ENCODE data around the gene PHF14.
A peak's percentile ranks its signal among the peaks of the same experiment; 100 is the strongest.
"Not testable (repeated sequence)": the region's sequence is repeated elsewhere in the genome, so short reads cannot be mapped to it uniquely, and the experiment has no call there.

PHF14 gene

GRCh38 chr7:10934292-10934691 is 39.4 kb upstream of the PHF14 start:
- in situ Hi-C loops (cut with HindIII; ENCODE audit: low pct_ligation_motif_present, low sequenced_read_pairs) = no loop called here

GRCh38 chr7:10939237-10939910 is 34.3 kb upstream of the PHF14 start:
- in situ Hi-C loops (cut with HindIII; ENCODE audit: low pct_ligation_motif_present, low sequenced_read_pairs) = no loop called here
- no peak for TF ChIP-seq CTCF (IDR thresholded peaks at IDR 0.05; ENCODE audit: low read depth, low read length, missing control alignments)
- H3K4me3 ChIP-seq (ENCODE audit: low read depth, low read length) = peak overlapping the region; percentile 97
- H3K27me3 ChIP-seq (replicated peaks) = no peaks in the 10 kb centered on the region
- peak overlapping the region; percentile 99 for H3K27ac ChIP-seq
- no peak for DNase-seq
- peaks cover 3% of the 10 kb centered on the region for H3K36me3 ChIP-seq (replicated peaks)

More at GRCh38 chr7:10934292-10934691, 39.4 kb upstream of the PHF14 start:
- H3K4me3 ChIP-seq (ENCODE audit: low read depth, low read length) = no peak overlapping the region
- H3K27me3 ChIP-seq (replicated peaks) = no peaks in the 10 kb centered on the region
- H3K27ac ChIP-seq = no peak overlapping the region
- no peak for DNase-seq
- peaks cover 10% of the 10 kb centered on the region for H3K36me3 ChIP-seq (replicated peaks)
- no peak for TF ChIP-seq CTCF (IDR thresholded peaks at IDR 0.05; ENCODE audit: low read depth, low read length, missing control alignments)

DNA sequence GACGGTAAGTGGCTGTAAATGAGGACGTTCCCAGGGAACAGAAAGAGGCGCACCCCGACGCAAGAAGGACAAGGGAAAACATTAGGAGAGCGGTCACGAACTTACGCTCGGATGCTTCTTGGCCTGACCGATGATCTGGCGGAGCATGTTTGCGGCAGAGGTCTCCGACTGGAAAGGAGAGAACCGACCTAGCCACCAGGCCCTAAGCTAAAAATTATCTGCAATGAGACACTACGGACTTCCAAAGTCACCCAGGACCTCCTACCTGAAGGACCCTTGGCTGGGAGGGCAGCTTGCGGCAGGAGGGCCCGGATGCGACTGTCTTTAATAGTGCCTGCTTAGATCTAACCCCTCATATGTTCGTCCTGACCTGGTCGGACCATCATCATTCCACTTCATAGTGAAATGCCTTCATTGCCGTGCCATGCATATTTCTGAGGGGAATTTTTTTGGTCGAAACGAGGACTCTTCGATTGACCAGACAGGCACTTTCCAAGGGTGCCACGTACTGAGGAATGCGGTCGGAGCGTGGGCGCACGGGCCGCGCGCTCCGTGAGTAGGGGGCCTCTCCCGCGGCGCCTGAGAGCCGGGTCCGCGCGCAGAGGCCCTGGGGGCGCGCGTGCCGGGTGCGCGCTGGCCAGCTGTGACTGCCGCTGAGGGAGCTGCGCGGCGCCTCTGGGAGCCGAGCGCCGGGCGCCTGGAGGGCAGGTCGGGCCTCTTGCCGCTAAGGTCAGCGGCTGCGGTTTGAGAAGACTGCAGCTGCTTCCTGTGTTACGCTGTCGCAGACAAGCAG is 33.6 kb upstream of the PHF14 start:
- peak overlapping the region; percentile 97 for H3K4me3 ChIP-seq (ENCODE audit: low read depth, low read length)
- in situ Hi-C loops (cut with HindIII; ENCODE audit: low pct_ligation_motif_present, low sequenced_read_pairs) = no loop called here
- no peaks in the 10 kb centered on the region for H3K27me3 ChIP-seq (replicated peaks)
- no peak for TF ChIP-seq CTCF (IDR thresholded peaks at IDR 0.05; ENCODE audit: low read depth, low read length, missing control alignments)
- DNase-seq = peak; percentile 86
- H3K27ac ChIP-seq = peak overlapping the region; percentile 99
- peaks cover 3% of the 10 kb centered on the region for H3K36me3 ChIP-seq (replicated peaks)

DNA sequence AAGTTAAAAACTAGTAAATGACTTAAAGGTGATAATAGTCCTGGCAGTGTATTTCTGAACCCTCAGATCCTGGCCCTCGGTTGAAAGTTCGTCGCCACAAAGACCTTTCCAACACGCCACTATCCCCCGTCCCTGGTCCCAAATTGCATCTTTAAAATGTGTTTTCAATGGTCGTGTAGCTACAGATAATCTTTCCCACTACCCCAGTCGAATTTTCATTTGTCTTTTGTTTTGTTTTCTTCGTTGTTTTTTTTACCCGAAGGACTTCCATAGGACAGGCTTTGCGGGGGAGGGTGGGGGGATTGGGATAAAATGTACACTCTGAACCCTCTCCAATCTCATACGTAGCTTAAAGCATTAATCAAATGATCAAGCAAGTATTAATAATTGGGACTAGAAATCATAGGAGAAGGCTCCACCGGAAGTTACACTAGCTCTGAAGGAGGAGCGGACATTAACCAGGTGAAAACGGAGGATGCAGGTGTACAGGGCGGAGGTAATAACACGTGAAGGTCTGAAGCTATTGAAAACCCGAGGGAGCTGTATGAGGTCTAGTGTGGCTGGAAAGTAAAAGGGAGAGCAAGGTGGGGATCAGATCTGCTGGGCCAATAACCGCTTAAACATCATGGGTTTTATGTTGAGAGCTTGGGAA is 32.8 kb upstream of the PHF14 start:
- Histone ChIP-seq H3K4me3 (ENCODE audit: low read depth, low read length) (peak overlapping the region; percentile 97), H3K36me3 (replicated peaks) (no peaks in the 10 kb centered on the region), H3K27me3 (replicated peaks) (no peaks in the 10 kb centered on the region), H3K27ac (peak overlapping the region; percentile 99)
- in situ Hi-C loops (cut with HindIII; ENCODE audit: low pct_ligation_motif_present, low sequenced_read_pairs) = no loop called here
- no peak for DNase-seq
- no peak for TF ChIP-seq CTCF (IDR thresholded peaks at IDR 0.05; ENCODE audit: low read depth, low read length, missing control alignments)

- H3K36me3 ChIP-seq (replicated peaks) = no peaks in the 10 kb centered on the region
- no peak for TF ChIP-seq CTCF (IDR thresholded peaks at IDR 0.05; ENCODE audit: low read depth, low read length, missing control alignments)
- no peak overlapping the region for H3K27ac ChIP-seq
- no peak for DNase-seq
- in situ Hi-C loops (cut with HindIII; ENCODE audit: low pct_ligation_motif_present, low sequenced_read_pairs) = no loop called here
- H3K27me3 ChIP-seq (replicated peaks) = no peaks in the 10 kb centered on the region
- no peak overlapping the region for H3K4me3 ChIP-seq (ENCODE audit: low read depth, low read length)
Measured at GRCh38 chr7:10950494-10950893, 23.2 kb upstream of the PHF14 start.

DNA sequence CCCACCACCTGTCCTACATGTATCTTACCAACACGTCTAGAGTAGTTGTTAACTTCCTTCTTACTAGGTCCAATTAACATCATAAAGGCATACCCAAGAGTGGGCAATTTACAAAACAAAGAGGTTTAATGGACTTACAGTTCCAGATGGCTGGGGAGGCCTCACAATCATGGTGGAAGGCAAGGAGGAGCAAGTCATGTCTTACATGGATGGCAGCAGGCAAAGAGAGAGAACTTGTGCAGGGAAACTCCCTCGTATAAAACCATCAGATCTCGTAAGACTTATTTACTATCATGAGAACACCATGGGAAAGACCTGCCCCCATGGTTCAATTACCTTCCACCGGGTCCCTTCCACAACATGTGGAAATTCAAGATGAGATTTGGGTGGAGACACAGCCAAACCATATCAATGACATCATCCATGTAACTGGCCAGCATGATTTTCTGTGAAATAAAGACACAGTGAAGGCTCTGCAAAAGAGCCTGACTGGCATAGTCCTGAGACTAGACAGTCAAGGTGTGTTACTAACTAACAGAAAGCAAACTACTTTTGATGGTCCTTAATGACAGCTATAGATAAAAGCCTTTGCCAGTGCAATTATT is 22.6 kb upstream of the PHF14 start:
- H3K27ac ChIP-seq; DNase-seq; H3K4me3 ChIP-seq (ENCODE audit: low read depth, low read length); H3K36me3 ChIP-seq (replicated peaks); H3K27me3 ChIP-seq (replicated peaks); in situ Hi-C loops (cut with HindIII; ENCODE audit: low pct_ligation_motif_present, low sequenced_read_pairs): not testable (repeated sequence)

All from brain microvascular endothelial cell (primary cell).